Limb (tissue), 2 donors: ENCODE data around the gene CENATAC.
A peak's percentile ranks its signal among the peaks of the same experiment; 100 is the strongest.
"Not testable (repeated sequence)": the region's sequence is repeated elsewhere in the genome, so short reads cannot be mapped to it uniquely, and the experiment has no call there.

Source experiments
- DNase-seq, 2 donors: peaks; one replicate each; pipeline ENCODE4 v3.0.0-alpha.2; 2016; ENCODE audit errors: extremely low spot score in 2 of 2

The CENATAC gene

DNA sequence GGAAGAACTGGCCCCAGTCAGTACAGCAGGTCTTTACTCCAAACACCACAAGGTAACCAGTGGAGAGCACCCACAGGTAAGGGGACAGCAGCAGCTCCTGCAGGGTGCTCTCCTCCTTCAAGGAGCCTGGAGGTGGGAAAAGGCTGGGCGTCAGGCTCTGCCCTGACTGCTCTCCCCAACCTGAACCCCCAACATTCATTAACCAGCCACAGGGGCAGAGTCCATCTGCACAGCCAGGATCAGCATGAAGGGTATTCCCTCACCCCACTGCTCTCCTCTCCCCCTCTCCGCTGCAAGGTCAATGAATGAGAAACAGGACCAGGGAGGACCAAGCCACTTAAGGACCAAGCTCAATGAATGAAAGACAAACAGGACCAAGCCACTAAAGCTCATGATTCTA lies 29.0 kb downstream of the CENATAC start:
- no peak for DNase-seq

GRCh38 chr11:119027561-119028345 lies 29.8 kb downstream of the CENATAC start:
- no peak for DNase-seq

DNA sequence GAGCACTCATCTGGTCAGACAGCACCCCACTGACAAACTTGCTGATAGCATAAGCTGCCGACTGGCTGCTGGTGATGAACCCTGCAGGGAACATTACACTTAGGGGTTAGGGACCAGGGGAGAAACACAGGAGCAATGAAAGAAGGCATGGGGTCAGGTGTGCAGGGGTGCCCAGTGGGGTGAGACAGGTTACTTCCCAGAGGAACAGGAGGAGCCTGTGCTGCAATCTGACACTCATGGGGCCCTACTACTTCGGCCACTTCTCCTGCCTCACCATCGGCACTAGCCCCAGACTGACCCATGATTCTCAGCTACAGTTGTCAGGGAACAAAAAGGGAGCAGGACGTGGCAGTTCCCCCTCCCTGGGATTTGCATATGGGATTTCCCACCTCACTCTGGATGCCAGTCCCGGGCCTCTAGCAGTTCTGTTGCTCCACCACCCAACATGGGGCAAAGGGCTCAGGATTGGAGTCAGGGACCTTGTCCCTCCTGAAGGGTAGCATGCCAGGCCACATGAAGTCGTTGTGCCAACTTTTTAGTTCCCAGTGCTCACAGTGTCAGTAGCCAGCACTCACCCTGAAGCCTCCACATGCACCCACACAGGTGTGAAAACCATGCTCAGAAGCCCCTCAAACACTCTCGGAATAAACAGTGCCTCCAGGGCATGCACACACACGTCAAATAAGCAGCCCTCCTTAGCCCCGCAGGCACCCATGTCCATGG lies 30.6 kb downstream of the CENATAC start:
- DNase-seq: no peak

DNA sequence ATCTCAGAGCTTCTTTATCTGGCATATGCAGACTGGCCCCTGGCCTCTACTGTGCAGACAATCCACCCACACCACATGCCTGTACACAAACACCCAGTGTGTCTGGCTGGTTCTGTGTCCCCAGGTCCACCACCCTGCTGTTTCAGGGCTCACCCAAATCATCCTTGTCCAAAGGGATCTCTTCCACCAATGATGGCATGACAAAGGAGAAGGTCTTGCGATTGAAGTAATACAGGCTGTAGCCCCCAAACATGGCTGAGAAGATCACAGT lies 31.1 kb downstream of the CENATAC start:
- no peak for DNase-seq

GRCh38 chr11:119029340-119030028 lies 31.5 kb downstream of the CENATAC start:
- no peak for DNase-seq

GRCh38 chr11:119030029-119030328 lies 32.0 kb downstream of the CENATAC start:
- DNase-seq: no peak

GRCh38 chr11:119030329-119031047 lies 32.5 kb downstream of the CENATAC start, which contains the start of gene SLC37A4:
Gene SLC37A4 (minus strand): TSS chr11:119030877.
- peak; percentile 93 to 97 for DNase-seq

GRCh38 chr11:119031912-119032280 lies 34.0 kb downstream of the CENATAC start:
- DNase-seq: no peak

GRCh38 chr11:119033421-119033820 lies 35.5 kb downstream of the CENATAC start:
- not testable (repeated sequence) for DNase-seq

DNA sequence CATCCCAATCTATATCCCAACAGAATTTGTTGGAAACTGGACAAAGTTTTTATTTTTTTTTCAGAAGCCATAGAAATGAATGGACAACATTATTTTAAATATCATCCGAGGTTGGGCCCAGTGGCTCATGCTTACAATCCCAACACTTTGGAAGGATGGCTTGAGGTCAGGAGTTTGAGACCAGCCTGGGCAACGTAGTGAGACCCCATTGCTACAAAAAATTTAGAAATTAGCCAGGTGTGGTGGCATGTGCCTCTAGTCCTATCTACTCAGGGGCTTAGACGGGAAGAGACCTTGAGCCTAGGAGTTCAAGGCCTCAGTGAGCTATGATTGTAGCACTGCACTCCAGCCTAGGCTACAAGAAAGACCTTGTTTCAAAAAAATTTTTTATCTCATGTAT lies 36.9 kb downstream of the CENATAC start:
- no peak for DNase-seq

DNA sequence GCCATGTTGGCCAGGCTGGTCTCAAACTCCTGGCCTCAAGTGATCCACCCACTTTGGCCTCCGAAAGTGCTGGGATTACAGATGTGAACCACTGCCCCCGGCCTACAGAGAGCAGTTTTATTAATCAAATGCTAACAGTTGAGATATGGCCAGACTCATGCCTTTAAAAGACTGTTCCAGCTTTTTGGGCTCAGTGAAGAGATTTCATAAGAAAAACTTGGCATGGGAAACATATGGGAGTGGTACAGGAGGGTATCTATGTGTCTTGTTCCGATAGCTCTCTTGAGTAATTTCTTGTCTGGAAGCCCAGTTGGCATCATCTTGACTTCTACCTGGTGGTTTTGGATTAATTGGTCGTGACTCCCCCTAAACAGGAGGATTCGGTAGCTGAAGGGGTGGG lies 40.9 kb downstream of the CENATAC start:
- DNase-seq: no peak

DNA sequence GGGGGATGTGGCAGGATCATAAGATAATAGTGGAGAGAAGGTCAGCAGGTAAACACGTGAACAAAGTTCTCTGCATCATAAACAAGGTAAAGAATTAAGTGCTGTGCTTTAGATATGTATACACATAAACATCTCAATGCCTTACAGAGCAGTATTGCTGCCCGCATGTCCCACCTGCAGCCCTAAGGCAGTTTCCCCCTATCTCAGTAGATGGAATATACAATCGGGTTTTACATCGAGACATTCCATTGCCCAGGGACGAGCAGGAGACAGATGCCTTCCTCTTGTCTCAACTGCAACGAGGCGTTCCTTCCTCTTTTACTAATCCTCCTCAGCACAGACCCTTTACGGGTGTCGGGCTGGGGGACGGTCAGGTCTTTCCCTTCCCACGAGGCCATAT lies 41.5 kb downstream of the CENATAC start:
- DNase-seq: not testable (repeated sequence)

- no peak for DNase-seq
Observed at GRCh38 chr11:119041821-119042514, 44.0 kb downstream of the CENATAC start.

DNA sequence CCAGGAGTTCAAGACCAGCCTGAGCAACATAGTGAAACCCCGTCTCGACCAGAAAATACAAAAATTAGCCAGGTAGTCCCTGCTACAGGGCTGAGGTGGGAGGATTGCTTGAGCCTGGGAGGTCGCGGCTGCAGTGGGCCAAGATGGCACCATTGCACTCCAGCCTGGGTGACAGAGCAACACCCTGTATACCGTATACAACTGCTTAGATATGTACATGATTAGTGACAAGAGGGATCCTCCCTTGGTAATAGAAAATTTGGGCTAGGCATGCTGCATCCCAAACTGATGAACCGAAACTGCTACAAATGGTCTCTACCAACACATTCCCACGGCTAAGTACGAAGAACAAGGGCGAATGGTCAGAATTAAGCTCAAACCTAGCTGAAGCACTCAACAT lies 45.0 kb downstream of the CENATAC start:
- no peak for DNase-seq

GRCh38 chr11:119044708-119045107 lies 46.8 kb downstream of the CENATAC start:
- DNase-seq: no peak

- DNase-seq: no peak
Observed at GRCh38 chr11:119046489-119046888, 48.6 kb downstream of the CENATAC start.

- no peak for DNase-seq
Observed at GRCh38 chr11:119047205-119047604, 49.3 kb downstream of the CENATAC start.

DNA sequence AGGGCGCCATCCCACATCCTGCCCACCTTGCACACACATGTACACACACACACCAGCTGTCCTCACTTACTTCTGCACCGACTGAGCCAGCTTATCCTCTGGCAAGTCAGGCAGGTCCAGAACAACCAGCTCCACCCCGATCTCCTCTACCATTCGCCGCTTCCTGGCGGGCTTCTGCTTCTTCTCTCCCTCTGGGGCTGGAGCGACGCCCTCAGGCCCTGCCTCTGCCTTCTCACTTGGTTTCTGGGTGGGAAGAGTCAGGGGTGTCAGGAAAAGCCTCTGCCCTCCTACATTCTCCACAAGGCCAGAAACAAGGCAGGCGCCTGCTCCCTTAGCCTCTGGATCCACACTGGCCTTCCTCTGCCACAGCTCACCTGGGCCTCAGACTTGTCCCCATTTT lies 50.7 kb downstream of the CENATAC start:
- DNase-seq: no peak

- no peak for DNase-seq
Observed at GRCh38 chr11:119049081-119049480, 51.1 kb downstream of the CENATAC start.

DNA sequence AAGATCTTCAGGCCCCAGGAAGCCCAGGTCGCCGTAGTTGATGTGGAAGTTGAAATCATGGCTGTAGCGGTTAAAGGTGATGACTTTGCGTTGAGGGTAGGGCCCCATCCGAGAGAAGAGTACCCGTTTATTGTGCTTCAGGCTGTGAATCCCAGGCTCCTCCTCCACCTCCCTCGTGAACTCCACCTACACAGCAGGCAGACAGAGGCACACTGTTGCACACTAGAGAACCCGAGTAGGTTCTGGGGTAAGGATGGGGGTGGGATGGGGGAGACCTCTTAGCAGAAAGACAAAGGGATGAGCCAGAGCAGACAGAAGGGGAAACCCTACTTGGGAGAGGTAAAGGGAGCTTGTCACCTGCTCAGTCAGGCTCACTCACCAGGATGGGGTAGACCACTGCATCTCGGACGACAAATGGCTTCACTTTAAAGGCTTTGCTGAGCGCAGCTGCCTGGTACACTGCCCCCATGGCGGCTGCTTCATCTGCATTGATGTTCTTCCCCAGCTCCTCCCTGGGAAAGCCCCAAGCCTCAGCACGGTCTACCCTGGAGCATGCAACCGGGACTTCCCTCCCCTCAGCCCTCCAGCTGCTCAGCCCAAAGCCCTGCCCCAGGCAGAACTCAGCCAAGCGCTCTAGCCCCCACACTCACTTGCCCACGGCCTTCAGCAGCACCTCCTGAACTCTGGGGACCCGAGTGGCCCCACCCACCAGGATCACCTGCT lies 53.7 kb downstream of the CENATAC start:
- no peak for DNase-seq
